ENCODE results near the gene TMEM151B. TPM values are rescaled to one million over a fixed set of nuclear protein-coding genes. Genes with fewer than 3 reads are reported as not detected.

TMEM151B gene
- total and polyA plus RNA-seq, 9 of the 15 experiments (the other 6 are each of a cell fraction or from before 2014, with no cell fraction given): not detected

- TF ChIP-seq DLX4 (CRISPR knock-in tag; IDR thresholded peaks at IDR 0.05): no peak
- no peak for TF ChIP-seq MTF1 (CRISPR knock-in tag; IDR thresholded peaks at IDR 0.05; ENCODE audit: borderline replicate concordance)
- no peak for TF ChIP-seq FOXJ3 (CRISPR knock-in tag; IDR thresholded peaks at IDR 0.05)
- peak in 1 of 2 experiments; percentile 87; a peak in 2 of 4 replicates for TF ChIP-seq HDAC1 (IDR thresholded peaks at IDR 0.05)
- no peak for TF ChIP-seq NFATC3 (IDR thresholded peaks at IDR 0.05)
- no peak for TF ChIP-seq SRSF9 (IDR thresholded peaks at IDR 0.05; ENCODE audit: borderline replicate concordance, low read depth, low read length)
- no peak for TF ChIP-seq SREBF2 (CRISPR knock-in tag; IDR thresholded peaks at IDR 0.05)
- no peak for TF ChIP-seq ZNF77 (CRISPR knock-in tag; IDR thresholded peaks at IDR 0.05)
- TF ChIP-seq ZNF384 (IDR thresholded peaks at IDR 0.05; ENCODE audit: low read depth, low read length): no peak
- no peak for TF ChIP-seq ETV1 (tag; conservative IDR thresholded peaks at IDR 0.05; ENCODE audit: low read depth)
- TF ChIP-seq ZNF75A (CRISPR knock-in tag; IDR thresholded peaks at IDR 0.05): no peak
- TF ChIP-seq FUS (optimal IDR thresholded peaks at IDR 0.05; ENCODE audit: low read depth, low read length): no peak
- TF ChIP-seq PHF8 (IDR thresholded peaks at IDR 0.05; ENCODE audit: borderline replicate concordance, low read length): peak; percentile 74; the same call in 1 of the 2 replicates
- no peak for TF ChIP-seq SAFB2 (IDR thresholded peaks at IDR 0.05; ENCODE audit: borderline replicate concordance, low read depth, low read length, severe bottlenecking)
- no peak for TF ChIP-seq HDAC6 (IDR thresholded peaks at IDR 0.05; ENCODE audit: low read depth, low read length)
- TF ChIP-seq MBD2 (IDR thresholded peaks at IDR 0.05; ENCODE audit: borderline replicate concordance, low read depth): 0 out of 2 replicates have a peak, but pooled peaks have one; percentile 36
- no peak for TF ChIP-seq HDGF (IDR thresholded peaks at IDR 0.05)
- peak; percentile 90 for TF ChIP-seq REST (IDR thresholded peaks at IDR 0.05; ENCODE audit: borderline replicate concordance)
- no peak; the same call in 1 of the 2 replicates for TF ChIP-seq REST (CRISPR knock-in tag; IDR thresholded peaks at IDR 0.05; ENCODE audit: low read depth)
- TF ChIP-seq MYBL2 (IDR thresholded peaks at IDR 0.05; ENCODE audit: low read depth): no peak
- TF ChIP-seq MYBL2 (CRISPR knock-in tag; IDR thresholded peaks at IDR 0.05; ENCODE audit: borderline replicate concordance): no peak
These were observed 5.1 kb upstream of the TMEM151B start, which contains the start of gene NFKBIE (continued) for GRCh38 chr6:44265007-44265721.

All from K562 (cell line).